HS-27A (cell line): ENCODE results near the gene MOSMO.
"Not testable (repeated sequence)": the region's sequence is repeated elsewhere in the genome, so short reads cannot be mapped to it uniquely, and the experiment has no call there.

Experiments
- DNase-seq: peaks from one replicate; pipeline ENCODE4 v3.0.0-alpha.2; 2012; ENCODE audit warnings: low read depth, missing footprints

The MOSMO gene

GRCh38 chr16:22093331-22093730 is 85.4 kb downstream of the MOSMO start:
- DNase-seq, result no peak

GRCh38 chr16:22093996-22094395 is 86.1 kb downstream of the MOSMO start:
- no peak for DNase-seq

GRCh38 chr16:22098405-22099255 is 90.7 kb downstream of the MOSMO start:
- no peak for DNase-seq

- DNase-seq, result no peak
Measured at GRCh38 chr16:22099256-22099975, 91.5 kb downstream of the MOSMO start.

- no peak for DNase-seq
Measured at GRCh38 chr16:22103441-22103840, 95.5 kb downstream of the MOSMO start.

GRCh38 chr16:22109258-22109898 is 101.5 kb downstream of the MOSMO start:
- DNase-seq, result no peak

GRCh38 chr16:22111629-22112028 is 103.7 kb downstream of the MOSMO start:
- DNase-seq, result not testable (repeated sequence)

- DNase-seq, result no peak
Measured at GRCh38 chr16:22116095-22116700, 108.3 kb downstream of the MOSMO start.

- DNase-seq, result no peak
Measured at GRCh38 chr16:22117609-22118008, 109.7 kb downstream of the MOSMO start.

GRCh38 chr16:22120440-22120839 is 112.5 kb downstream of the MOSMO start:
- DNase-seq, result no peak

GRCh38 chr16:22122239-22122638 is 114.3 kb downstream of the MOSMO start:
- no peak for DNase-seq

- no peak for DNase-seq
Measured at GRCh38 chr16:22123146-22123545, 115.2 kb downstream of the MOSMO start.

GRCh38 chr16:22123759-22124490 is 116.0 kb downstream of the MOSMO start:
- no peak for DNase-seq

- no peak for DNase-seq
Measured at GRCh38 chr16:22124583-22125284, 116.8 kb downstream of the MOSMO start.

- DNase-seq, result no peak
Measured at GRCh38 chr16:22126037-22126558, 118.2 kb downstream of the MOSMO start.

GRCh38 chr16:22128537-22128936 is 120.6 kb downstream of the MOSMO start:
- not testable (repeated sequence) for DNase-seq

GRCh38 chr16:22130528-22130927 is 122.6 kb downstream of the MOSMO start:
- no peak for DNase-seq

GRCh38 chr16:22132801-22133200 is 124.9 kb downstream of the MOSMO start:
- DNase-seq, result no peak
